ENCODE measurements around the gene IRGM. TPM values are rescaled to one million over a fixed set of nuclear protein-coding genes. Genes with fewer than 3 reads are reported as not detected.
A peak's percentile ranks its signal among the peaks of the same experiment; 100 is the strongest.
"Not testable (repeated sequence)": the region's sequence is repeated elsewhere in the genome, so short reads cannot be mapped to it uniquely, and the experiment has no call there.

The IRGM gene
- not detected in 2 replicates for total RNA-seq
- long read RNA-seq, partial matches to known transcripts, result 0 of 1 reads
- long read RNA-seq, other reads (novel, unspliced or antisense), result 1 of 1 reads

GRCh38 chr5:150846308-150846653 lies at the start of gene IRGM:
TSS of gene IRGM (plus strand) at chr5:150846521. CDS start at chr5:150848124, 1,603 bp downstream.
- not testable (repeated sequence) for H3K27ac Mint-ChIP-seq (ENCODE audit: unreplicated experiment); H3K4me1 Mint-ChIP-seq (ENCODE audit: unreplicated experiment); H3K36me3 Mint-ChIP-seq (ENCODE audit: unreplicated experiment); H3K9me3 Mint-ChIP-seq (ENCODE audit: unreplicated experiment); H3K4me3 Mint-ChIP-seq (ENCODE audit: unreplicated experiment); DNase-seq (ENCODE audit: extremely low spot score, unreplicated experiment)
- H3K27me3 Mint-ChIP-seq (ENCODE audit: unreplicated experiment), result peaks cover 28% of the 10 kb centered on the region

GRCh38 chr5:150797384-150797783 lies 48.9 kb upstream of the IRGM start:
- Mint-ChIP-seq H3K9me3 (ENCODE audit: unreplicated experiment) (peaks cover 3% of the 10 kb centered on the region), H3K36me3 (ENCODE audit: unreplicated experiment) (no peaks in the 10 kb centered on the region), H3K4me1 (ENCODE audit: unreplicated experiment) (peaks cover 6% of the 10 kb centered on the region), H3K4me3 (ENCODE audit: unreplicated experiment) (no peak overlapping the region), H3K27ac (ENCODE audit: unreplicated experiment) (no peak overlapping the region), H3K27me3 (ENCODE audit: unreplicated experiment) (peaks cover 4% of the 10 kb centered on the region)
- no peak for DNase-seq (ENCODE audit: extremely low spot score, unreplicated experiment)
- TF ChIP-seq CTCF (IDR thresholded peaks at IDR 0.05), result no peak

- H3K9me3 Mint-ChIP-seq (ENCODE audit: unreplicated experiment), result no peaks in the 10 kb centered on the region
- no peak for DNase-seq (ENCODE audit: extremely low spot score, unreplicated experiment)
- H3K36me3 Mint-ChIP-seq (ENCODE audit: unreplicated experiment), result no peaks in the 10 kb centered on the region
- H3K4me1 Mint-ChIP-seq (ENCODE audit: unreplicated experiment), result peaks cover 6% of the 10 kb centered on the region
- no peak overlapping the region for H3K27ac Mint-ChIP-seq (ENCODE audit: unreplicated experiment)
- peak; percentile 62 for TF ChIP-seq CTCF (IDR thresholded peaks at IDR 0.05)
- H3K27me3 Mint-ChIP-seq (ENCODE audit: unreplicated experiment), result peaks cover 37% of the 10 kb centered on the region
- peak overlapping the region; percentile 69 for H3K4me3 Mint-ChIP-seq (ENCODE audit: unreplicated experiment)
Measured at GRCh38 chr5:150801117-150801927, 45.0 kb upstream of the IRGM start.

- no peak for DNase-seq (ENCODE audit: extremely low spot score, unreplicated experiment)
- Mint-ChIP-seq H3K9me3 (ENCODE audit: unreplicated experiment) (no peaks in the 10 kb centered on the region), H3K36me3 (ENCODE audit: unreplicated experiment) (no peaks in the 10 kb centered on the region), H3K4me3 (ENCODE audit: unreplicated experiment) (no peak overlapping the region), H3K27me3 (ENCODE audit: unreplicated experiment) (peaks cover 57% of the 10 kb centered on the region), H3K4me1 (ENCODE audit: unreplicated experiment) (peaks cover 6% of the 10 kb centered on the region), H3K27ac (ENCODE audit: unreplicated experiment) (no peak overlapping the region)
- no peak for TF ChIP-seq CTCF (IDR thresholded peaks at IDR 0.05)
Measured at GRCh38 chr5:150804388-150804787, 41.9 kb upstream of the IRGM start.

- no peak for TF ChIP-seq CTCF (IDR thresholded peaks at IDR 0.05)
- Mint-ChIP-seq H3K9me3 (ENCODE audit: unreplicated experiment) (peaks cover 8% of the 10 kb centered on the region), H3K27me3 (ENCODE audit: unreplicated experiment) (peaks cover 56% of the 10 kb centered on the region), H3K4me1 (ENCODE audit: unreplicated experiment) (no peaks in the 10 kb centered on the region), H3K36me3 (ENCODE audit: unreplicated experiment) (no peaks in the 10 kb centered on the region), H3K27ac (ENCODE audit: unreplicated experiment) (no peak overlapping the region), H3K4me3 (ENCODE audit: unreplicated experiment) (no peak overlapping the region)
- no peak for DNase-seq (ENCODE audit: extremely low spot score, unreplicated experiment)
Measured at GRCh38 chr5:150809363-150809762, 37.0 kb upstream of the IRGM start.

Measured in osteocyte (in vitro differentiated cells).